Lung microvascular endothelial cell (primary cell): ENCODE measurements around the gene PTPRN2. TPM values are rescaled to one million over a fixed set of nuclear protein-coding genes. Genes with fewer than 3 reads are reported as not detected.

Source experiments
- DNase-seq, 2 donors: peaks; one replicate each; pipeline versions ENCODE4 v3.0.0 to v3.0.0-alpha.2; 2010; ENCODE audit warnings: low read depth in 2 of 2
- total RNA-seq: library from RNA; depleted of rRNA; stranded (reverse); fragments of >200 nt; gene quantifications from 2 replicates; pipeline ENCODE4 v1.2.1, GENCODE V29; 2014

PTPRN2 gene
- total RNA-seq, 1 donor from 2014 or later = 4.6 TPM

- DNase-seq = peak in 1 of 2 donors; percentile 44
Measured at GRCh38 chr7:157690058-157690832, 897.4 kb downstream of the PTPRN2 start.

- DNase-seq = no peak
Measured at GRCh38 chr7:157689269-157690057, 898.2 kb downstream of the PTPRN2 start.

- no peak for DNase-seq
Measured at GRCh38 chr7:157688533-157689268, 898.9 kb downstream of the PTPRN2 start.

- no peak for DNase-seq
Measured at GRCh38 chr7:157687845-157688532, 899.6 kb downstream of the PTPRN2 start.

- no peak for DNase-seq
Measured at GRCh38 chr7:157687158-157687557, 900.5 kb downstream of the PTPRN2 start.

GRCh38 chr7:157686285-157686894 lies 901.2 kb downstream of the PTPRN2 start:
- no peak for DNase-seq

GRCh38 chr7:157685430-157686284 lies 902.0 kb downstream of the PTPRN2 start:
- DNase-seq = no peak

GRCh38 chr7:157684909-157685429 lies 902.7 kb downstream of the PTPRN2 start:
- DNase-seq = no peak

- DNase-seq = no peak
Measured at GRCh38 chr7:157684157-157684908, 903.3 kb downstream of the PTPRN2 start.

- DNase-seq = no peak
Measured at GRCh38 chr7:157683747-157684156, 903.9 kb downstream of the PTPRN2 start.

GRCh38 chr7:157682946-157683746 lies 904.5 kb downstream of the PTPRN2 start:
- DNase-seq = no peak

- DNase-seq = no peak
Measured at GRCh38 chr7:157682064-157682945, 905.3 kb downstream of the PTPRN2 start.

GRCh38 chr7:157679607-157680006 lies 908.0 kb downstream of the PTPRN2 start:
- no peak for DNase-seq

GRCh38 chr7:157678501-157678900 lies 909.1 kb downstream of the PTPRN2 start:
- no peak for DNase-seq

- DNase-seq = peak in 1 of 2 donors; percentile 17
Measured at GRCh38 chr7:157676456-157677255, 911.0 kb downstream of the PTPRN2 start.

- no peak for DNase-seq
Measured at GRCh38 chr7:157676001-157676400, 911.6 kb downstream of the PTPRN2 start.
